Lower leg skin (tissue), 4 donors: ENCODE results near the gene TCAF2. TPM values are rescaled to one million over a fixed set of nuclear protein-coding genes. Genes with fewer than 3 reads are reported as not detected.
"Not testable (repeated sequence)": the region's sequence is repeated elsewhere in the genome, so short reads cannot be mapped to it uniquely, and the experiment has no call there.

ENCODE experiments used
- DNase-seq, 2 donors: peaks; one replicate each; pipeline ENCODE4 v3.0.0-alpha.2; 2019; ENCODE audit warnings: low spot score in 2 of 2
- H3K4me3 ChIP-seq: fragments of 200-600 bp; sonication (generic); 2 replicates; pipeline ENCODE4 v1.5.1; 2017; ENCODE audit warnings: mild to moderate bottlenecking, low read depth; ENCODE audit not compliant: poor library complexity, severe bottlenecking
- WGBS, 2 donors: methylation state at CpG; one replicate each; pipeline ENCODE4 v1.1.5; 2018; 5-methylcytosine and 5-hydroxymethylcytosine counted together
- intact Hi-C: fragments of 100-400 bp; cut with DNase I; formaldehyde crosslinking; loops from one replicate; pipeline ENCODE4 v1.15.0; 2023; ENCODE audit warnings: low total_unique reads
- total RNA-seq, 4 donors: library from RNA; depleted of rRNA; stranded (reverse); fragments of >200 nt; gene quantifications; one replicate each; pipeline ENCODE4 v1.1.0, GENCODE V29; 2016

The TCAF2 gene
- total RNA-seq, 4 donors from 2014 or later: 6.3 to 15.5 (median 6.8) TPM

GRCh38 chr7:143635364-143636240, 14.8 kb downstream of the TCAF2 start:
- WGBS, 2 donors: no CpG with 5 or more reads among the region's 12 CpGs
- H3K4me3 ChIP-seq, DNase-seq, intact Hi-C loops: not testable (repeated sequence)

GRCh38 chr7:143639372-143639771, 18.6 kb downstream of the TCAF2 start:
- WGBS, 2 donors: no CpG with 5 or more reads among the region's 7 CpGs
- intact Hi-C loops, H3K4me3 ChIP-seq, DNase-seq: not testable (repeated sequence)

GRCh38 chr7:143640528-143641189, 19.9 kb downstream of the TCAF2 start:
- intact Hi-C loops, DNase-seq, H3K4me3 ChIP-seq: not testable (repeated sequence)
- WGBS, 2 donors: 75 to 91% methylated on average over 2 to 3 of the region's 9 CpGs

GRCh38 chr7:143646598-143646997, 25.8 kb downstream of the TCAF2 start:
- intact Hi-C loops, H3K4me3 ChIP-seq, DNase-seq: not testable (repeated sequence)
- WGBS, 2 donors: no CpG with 5 or more reads among the region's 6 CpGs

GRCh38 chr7:143649902-143650301, 29.1 kb downstream of the TCAF2 start:
- H3K4me3 ChIP-seq, intact Hi-C loops, DNase-seq: not testable (repeated sequence)
- 87% methylated on average over 3 of the region's 3 CpGs; no CpG with 5 or more reads in 1 of the 2 donors for WGBS, 2 donors

GRCh38 chr7:143650447-143650846, 29.7 kb downstream of the TCAF2 start:
- H3K4me3 ChIP-seq, DNase-seq, intact Hi-C loops: not testable (repeated sequence)
- no CpG with 5 or more reads among the region's 8 CpGs for WGBS, 2 donors

Other genes with a start within 250 kb of the TCAF2 start
- 10 to 100 TPM; 45.6 to 91.1 (median 60.9) TPM for gene ZYX, start 239.6 kb upstream of the TCAF2 start, total RNA-seq
- gene EPHA1, start 212.1 kb upstream of the TCAF2 start, total RNA-seq: 10 to 100 TPM; 51.7 to 94.5 (median 64.2) TPM
- not detected for gene TAS2R60, start 177.5 kb upstream of the TCAF2 start, total RNA-seq
- under 1 TPM in 1 of 4 donors, not detected in 3; 0.78 TPM for gene TAS2R41, start 143.1 kb upstream of the TCAF2 start, total RNA-seq
- 1 to 10 TPM in 2 of 4 donors, not detected in 2; 2.1 to 2.3 TPM for gene CTAGE15, start 49.2 kb upstream of the TCAF2 start, total RNA-seq
- under 1 TPM in 1 of 4 donors, not detected in 3; 0.36 TPM for gene CTAGE6, start 136.7 kb downstream of the TCAF2 start, total RNA-seq